Measurements from ENCODE around the gene EPHA2. TPM values are rescaled to one million over a fixed set of nuclear protein-coding genes. Genes with fewer than 3 reads are reported as not detected.

EPHA2 gene
- total RNA-seq, 1 donor from 2014 or later, result 264 TPM

GRCh38 chr1:16119504-16119903, 36.4 kb downstream of the EPHA2 start:
- intact Hi-C loops (cut with DNase I), result no loop called here
- H3K4me1 ChIP-seq, result peaks cover 23% of the 10 kb centered on the region
- H3K9me3 ChIP-seq, result no peaks in the 10 kb centered on the region
- H3K27me3 ChIP-seq, result no peaks in the 10 kb centered on the region
- no peak overlapping the region for H3K27ac ChIP-seq
- no peak overlapping the region for H3K4me3 ChIP-seq
- H3K36me3 ChIP-seq, result peaks cover 0 to under 1% of the 10 kb centered on the region in 2 donors
- DNase-seq (ENCODE audit: extremely low spot score in 2 of 2), result no peak
- TF ChIP-seq POLR2A (IDR thresholded peaks at IDR 0.05) (no peak), POLR2AphosphoS5 (IDR thresholded peaks at IDR 0.05; ENCODE audit: insufficient read depth in 1 of 2, low read depth in 1 of 2) (no peak)
- TF ChIP-seq, protein P1, sequence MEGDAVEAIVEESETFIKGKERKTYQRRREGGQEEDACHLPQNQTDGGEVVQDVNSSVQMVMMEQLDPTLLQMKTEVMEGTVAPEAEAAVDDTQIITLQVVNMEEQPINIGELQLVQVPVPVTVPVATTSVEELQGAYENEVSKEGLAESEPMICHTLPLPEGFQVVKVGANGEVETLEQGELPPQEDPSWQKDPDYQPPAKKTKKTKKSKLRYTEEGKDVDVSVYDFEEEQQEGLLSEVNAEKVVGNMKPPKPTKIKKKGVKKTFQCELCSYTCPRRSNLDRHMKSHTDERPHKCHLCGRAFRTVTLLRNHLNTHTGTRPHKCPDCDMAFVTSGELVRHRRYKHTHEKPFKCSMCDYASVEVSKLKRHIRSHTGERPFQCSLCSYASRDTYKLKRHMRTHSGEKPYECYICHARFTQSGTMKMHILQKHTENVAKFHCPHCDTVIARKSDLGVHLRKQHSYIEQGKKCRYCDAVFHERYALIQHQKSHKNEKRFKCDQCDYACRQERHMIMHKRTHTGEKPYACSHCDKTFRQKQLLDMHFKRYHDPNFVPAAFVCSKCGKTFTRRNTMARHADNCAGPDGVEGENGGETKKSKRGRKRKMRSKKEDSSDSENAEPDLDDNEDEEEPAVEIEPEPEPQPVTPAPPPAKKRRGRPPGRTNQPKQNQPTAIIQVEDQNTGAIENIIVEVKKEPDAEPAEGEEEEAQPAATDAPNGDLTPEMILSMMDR (IDR thresholded peaks at IDR 0.05), result no peak

DNA sequence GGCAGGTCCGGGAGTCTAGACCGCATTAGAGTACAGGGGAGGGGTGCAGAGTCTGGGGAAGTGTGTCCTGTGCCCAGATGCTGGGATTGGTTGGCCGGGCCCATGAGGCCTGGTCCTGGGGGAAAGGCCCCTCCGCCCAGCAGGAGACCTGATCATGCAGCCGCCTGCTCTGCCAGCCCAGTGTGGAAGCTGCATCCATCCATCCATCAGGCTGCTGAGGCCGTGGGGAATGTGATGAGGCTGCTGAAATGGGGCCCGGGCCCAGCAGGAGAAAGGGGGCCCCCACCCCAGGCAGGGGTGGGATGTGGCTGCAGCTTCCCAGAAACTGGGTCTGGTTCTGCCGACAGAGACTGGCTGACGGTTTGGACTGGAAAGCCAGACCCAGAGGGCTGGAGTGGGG, 37.2 kb downstream of the EPHA2 start:
- DNase-seq (ENCODE audit: extremely low spot score in 2 of 2), result no peak
- Histone ChIP-seq H3K4me3 (no peak overlapping the region), H3K4me1 (peaks cover 15% of the 10 kb centered on the region), H3K36me3 (no peaks in the 10 kb centered on the region), H3K27me3 (no peaks in the 10 kb centered on the region), H3K9me3 (no peaks in the 10 kb centered on the region), H3K27ac (no peak overlapping the region)
- intact Hi-C loops (cut with DNase I), result no loop called here
- no peak for TF ChIP-seq POLR2AphosphoS5 (IDR thresholded peaks at IDR 0.05; ENCODE audit: insufficient read depth in 1 of 2, low read depth in 1 of 2)
- TF ChIP-seq, protein P1 (IDR thresholded peaks at IDR 0.05), result no peak
- no peak for TF ChIP-seq POLR2A (IDR thresholded peaks at IDR 0.05)

DNA sequence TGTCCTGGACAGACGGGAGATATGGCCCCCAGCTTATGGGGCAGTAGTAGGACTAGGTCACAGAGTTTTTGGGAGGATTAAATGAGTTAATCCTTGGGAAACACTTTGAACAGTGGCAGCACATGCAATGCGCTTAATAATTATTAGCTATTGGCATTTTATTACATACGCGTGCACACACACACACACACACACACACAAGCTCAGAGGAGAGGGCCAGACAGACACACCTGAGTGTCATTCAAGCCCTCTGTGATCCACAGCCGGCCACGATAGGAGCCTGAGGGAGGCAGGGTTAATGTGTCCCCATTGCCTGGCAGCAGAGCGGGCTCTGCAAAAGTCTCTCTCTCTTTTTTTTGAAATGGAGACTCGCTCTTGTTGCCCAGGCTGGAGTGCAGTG, 37.9 kb downstream of the EPHA2 start:
- Histone ChIP-seq H3K27me3 (no peaks in the 10 kb centered on the region), H3K36me3 (no peaks in the 10 kb centered on the region), H3K4me1 (peaks cover 13% of the 10 kb centered on the region), H3K4me3 (no peak overlapping the region), H3K9me3 (no peaks in the 10 kb centered on the region), H3K27ac (no peak overlapping the region)
- DNase-seq (ENCODE audit: extremely low spot score in 2 of 2), result no peak
- intact Hi-C loops (cut with DNase I), result no loop called here
- TF ChIP-seq, protein P1 (IDR thresholded peaks at IDR 0.05), result no peak
- TF ChIP-seq POLR2AphosphoS5 (IDR thresholded peaks at IDR 0.05; ENCODE audit: insufficient read depth in 1 of 2, low read depth in 1 of 2) (no peak), POLR2A (IDR thresholded peaks at IDR 0.05) (no peak)

- DNase-seq (ENCODE audit: extremely low spot score in 2 of 2), result no peak
- H3K36me3 ChIP-seq, result no peaks in the 10 kb centered on the region
- H3K4me1 ChIP-seq, result peaks cover 14% of the 10 kb centered on the region
- no peaks in the 10 kb centered on the region for H3K9me3 ChIP-seq
- H3K4me3 ChIP-seq, result no peak overlapping the region
- no peaks in the 10 kb centered on the region for H3K27me3 ChIP-seq
- TF ChIP-seq POLR2A (IDR thresholded peaks at IDR 0.05) (no peak), POLR2AphosphoS5 (IDR thresholded peaks at IDR 0.05; ENCODE audit: insufficient read depth in 1 of 2, low read depth in 1 of 2) (no peak)
- TF ChIP-seq, protein P1 (IDR thresholded peaks at IDR 0.05), result no peak
- intact Hi-C loops (cut with DNase I), result no loop called here
- no peak overlapping the region for H3K27ac ChIP-seq
Measured at GRCh38 chr1:16117369-16117768, 38.5 kb downstream of the EPHA2 start.

DNA sequence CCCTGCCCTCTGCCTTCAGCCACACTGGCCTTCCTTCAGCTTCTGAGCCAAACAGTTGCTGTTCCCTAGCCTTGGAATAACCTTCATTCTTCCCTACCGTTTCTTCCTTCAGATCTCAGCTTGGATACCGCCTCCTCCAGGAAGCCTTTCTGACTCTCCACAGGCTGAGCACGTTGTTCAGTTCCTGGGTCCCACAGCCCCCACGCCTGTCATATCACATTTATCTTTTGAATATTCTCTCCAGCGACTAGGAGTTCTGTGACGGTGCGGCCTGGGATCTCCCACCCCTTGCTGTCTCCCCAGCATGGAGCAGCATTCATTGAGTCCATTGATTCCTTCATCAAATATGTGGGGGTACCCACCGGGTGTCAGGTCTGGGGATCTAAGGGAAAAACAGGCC, 39.2 kb downstream of the EPHA2 start:
- no peak overlapping the region for H3K27ac ChIP-seq
- H3K27me3 ChIP-seq, result no peaks in the 10 kb centered on the region
- no peaks in the 10 kb centered on the region for H3K36me3 ChIP-seq
- TF ChIP-seq, protein P1 (IDR thresholded peaks at IDR 0.05), result no peak
- no peak for TF ChIP-seq POLR2A (IDR thresholded peaks at IDR 0.05)
- no peak for TF ChIP-seq POLR2AphosphoS5 (IDR thresholded peaks at IDR 0.05; ENCODE audit: insufficient read depth in 1 of 2, low read depth in 1 of 2)
- no peak overlapping the region for H3K4me3 ChIP-seq
- H3K4me1 ChIP-seq, result peaks cover 9% of the 10 kb centered on the region
- no peaks in the 10 kb centered on the region for H3K9me3 ChIP-seq
- intact Hi-C loops (cut with DNase I), result no loop called here
- DNase-seq (ENCODE audit: extremely low spot score in 2 of 2), result no peak
